Stomach (tissue), 9 donors: Measurements from ENCODE around the gene GPR108. TPM values are rescaled to one million over a fixed set of nuclear protein-coding genes. Genes with fewer than 3 reads are reported as not detected.
A peak's percentile ranks its signal among the peaks of the same experiment; 100 is the strongest.

Experiments
- DNase-seq, 2 donors: peaks; one replicate each; pipeline versions ENCODE4 v3.0.0 to v3.0.0-alpha.2; 2013 to 2019
- H3K27ac ChIP-seq, 5 donors: fragments of 200-600 bp in 4 of 5; sonication (generic) in 4 of 5; one replicate each; pipeline ENCODE4 v1.5.1; 2013 to 2019; ENCODE audit warnings: mild to moderate bottlenecking in 1 of 5, moderate library complexity in 1 of 5
- H3K27me3 ChIP-seq, 3 donors: fragments of 200-600 bp; sonication (generic); one replicate each; pipeline ENCODE4 v1.5.1; 2017 to 2019; ENCODE audit warnings: mixed run types in 1 of 3
- H3K36me3 ChIP-seq, 4 donors: fragments of 200-600 bp; sonication (generic); 1 replicate in 3 of 4; 2 replicates in 1 of 4; pipeline ENCODE4 v1.5.1; 2016 to 2019
- H3K4me1 ChIP-seq, 4 donors: fragments of 200-600 bp; sonication (generic); one replicate each; pipeline ENCODE4 v1.5.1; 2016 to 2019
- H3K4me3 ChIP-seq, 4 donors: fragments of 200-600 bp; sonication (generic) in 3 of 4; one replicate each; pipeline ENCODE4 v1.5.1; 2016 to 2019; ENCODE audit warnings: mild to moderate bottlenecking in 1 of 4
- H3K9me3 ChIP-seq, 4 donors: fragments of 200-600 bp; sonication (generic); one replicate each; pipeline ENCODE4 v1.5.1; 2016 to 2019
- CTCF ChIP-seq, 7 experiments: fragments of 450-650 bp in 4 of 7; fragments of 200-600 bp in 3 of 7; sonication (generic) in 3 of 7; IDR thresholded peaks; one replicate each; pipeline ENCODE4 v1.5.1; 2016 to 2019; ENCODE audit warnings: antibody characterized with exemption in 7 of 7, control low read depth in 2 of 7, mild to moderate bottlenecking in 1 of 7
- EP300 ChIP-seq: sonication (generic); formaldehyde crosslinking; IDR thresholded peaks from one replicate; pipeline ENCODE4 v1.6.1; 2017; ENCODE audit warnings: antibody characterized with exemption
- POLR2A ChIP-seq, 4 donors: fragments of 450-650 bp; IDR thresholded peaks; one replicate each; pipeline ENCODE4 v1.6.1; 2016; ENCODE audit warnings: antibody characterized with exemption in 4 of 4, control low read depth in 2 of 4, mild to moderate bottlenecking in 1 of 4, moderate library complexity in 1 of 4
- POLR2AphosphoS5 ChIP-seq, 3 donors: sonication (generic); formaldehyde crosslinking; IDR thresholded peaks; one replicate each; pipeline ENCODE4 v1.6.1; 2016; ENCODE audit warnings: antibody characterized with exemption in 3 of 3
- WGBS, 5 donors: extraction: QIAGEN DNeasy Blood & Tissue Kit in 3 of 5; methylation state at CpG; one replicate each; pipeline versions ENCODE4 v1.1.5 to v1.1.7; 2013 to 2018; 5-methylcytosine and 5-hydroxymethylcytosine counted together
- intact Hi-C: fragments of 100-400 bp; cut with DNase I; formaldehyde crosslinking; loops from one replicate; pipeline ENCODE4 v1.15.1; 2023; ENCODE audit warnings: low total_unique reads
- polyA plus RNA-seq, 3 donors: library from polyadenylated mRNA; stranded (reverse); fragments of 200-250 nt; gene quantifications; one replicate each; pipeline ENCODE4 v1.2.3, GENCODE V29; 2013
- total RNA-seq, 5 donors: library from RNA; depleted of rRNA; stranded (reverse); fragments of >200 nt; gene quantifications; one replicate each; pipeline versions ENCODE4 v1.1.0 to v1.2.3, GENCODE V29; 2014 to 2016
- donor health status: healthy with polysubstance abuse.
- donor health status: Bipolar disorder and iron deficiency.
- donor health status: healthy.

GPR108 gene
- total and polyA plus RNA-seq, 8 donors: 28.1 to 132 (median 59.2) TPM

GRCh38 chr19:6721773-6722172 is 15.6 kb downstream of the GPR108 start:
- Histone ChIP-seq H3K27ac (peak overlapping the region in 1 of 5 donors; percentile 56), H3K27me3 (peaks cover 0 to 23% (median 0%) of the 10 kb centered on the region in 3 donors), H3K4me1 (peaks cover 0 to 47% (median 13%) of the 10 kb centered on the region in 4 donors), H3K36me3 (no peaks in the 10 kb centered on the region), H3K4me3 (no peak overlapping the region), H3K9me3 (no peaks in the 10 kb centered on the region)
- intact Hi-C loops: no loop called here
- TF ChIP-seq EP300 (no peak), POLR2A (IDR thresholded peaks at IDR 0.05) (no peak), POLR2AphosphoS5 (IDR thresholded peaks at IDR 0.05) (no peak), CTCF (IDR thresholded peaks at IDR 0.05) (no peak)
- DNase-seq: no peak
- WGBS, 5 donors: 64 to 75% (median 68%) methylated on average over 5 of the region's 5 CpGs

GRCh38 chr19:6721138-6721474 is 16.3 kb downstream of the GPR108 start:
- H3K27ac ChIP-seq: peak overlapping the region in 2 of 5 donors; percentile 49 to 56
- intact Hi-C loops: no loop called here

GRCh38 chr19:6720369-6721137 is 16.8 kb downstream of the GPR108 start, which contains the start of gene C3:
Gene C3 (minus strand): TSS chr19:6720650. CDS start chr19:6720589, 61 bp downstream.
- Histone ChIP-seq H3K27ac (peak within 1 kb of the TSS in 2 of 5 donors; percentile 49 to 56), H3K27me3 (peaks cover 0 to 24% (median 0%) of the 10 kb centered on the region in 3 donors), H3K4me3 (peak within 1 kb of the TSS; percentile 8 to 38 (median 23)), H3K9me3 (no peaks in the 10 kb centered on the region), H3K36me3 (no peaks in the 10 kb centered on the region), H3K4me1 (peaks cover 0 to 47% (median 13%) of the 10 kb centered on the region in 4 donors)
- DNase-seq: peak; percentile 32 to 56
- 68 to 78% (median 74%) methylated on average over 4 of the region's 4 CpGs for WGBS, 5 donors
- TF ChIP-seq POLR2A (IDR thresholded peaks at IDR 0.05) (no peak), EP300 (no peak), CTCF (IDR thresholded peaks at IDR 0.05) (no peak), POLR2AphosphoS5 (IDR thresholded peaks at IDR 0.05) (no peak)
- intact Hi-C loops: no loop called here

More at GRCh38 chr19:6721138-6721474, 16.3 kb downstream of the GPR108 start:
- no peaks in the 10 kb centered on the region for H3K9me3 ChIP-seq
- H3K4me3 ChIP-seq: no peak overlapping the region
- DNase-seq: no peak
- TF ChIP-seq CTCF (IDR thresholded peaks at IDR 0.05) (no peak), POLR2A (IDR thresholded peaks at IDR 0.05) (no peak), EP300 (no peak), POLR2AphosphoS5 (IDR thresholded peaks at IDR 0.05) (no peak)
- H3K36me3 ChIP-seq: no peaks in the 10 kb centered on the region
- H3K27me3 ChIP-seq: peaks cover 0 to 24% (median 0%) of the 10 kb centered on the region in 3 donors
- H3K4me1 ChIP-seq: peaks cover 0 to 47% (median 13%) of the 10 kb centered on the region in 4 donors

GRCh38 chr19:6719992-6720368 is 17.4 kb downstream of the GPR108 start:
- no peaks in the 10 kb centered on the region for H3K36me3 ChIP-seq
- H3K4me1 ChIP-seq: peaks cover 0 to 43% (median 13%) of the 10 kb centered on the region in 4 donors
- intact Hi-C loops: no loop called here
- TF ChIP-seq EP300: no peak
- TF ChIP-seq CTCF (IDR thresholded peaks at IDR 0.05): no peak
- H3K27me3 ChIP-seq: peaks cover 0 to 28% (median 0%) of the 10 kb centered on the region in 3 donors
- H3K4me3 ChIP-seq: peak overlapping the region in 3 of 4 donors; percentile 8 to 38 (median 29)
- no peaks in the 10 kb centered on the region for H3K9me3 ChIP-seq
- H3K27ac ChIP-seq: no peak overlapping the region
- WGBS, 5 donors: 88 to 93% (median 90%) methylated on average over 3 of the region's 3 CpGs
- no peak for DNase-seq
